Stimulated activated naive B cell treated with anti-CD40 and anti-IgM and Interleukin-4, amounts not matched to agents 10 μg/mL and 1 μg/mL and 100 μg/mL, for 72 hours (primary cell): Measurements from ENCODE around the gene TIMM22.
"Not testable (repeated sequence)": the region's sequence is repeated elsewhere in the genome, so short reads cannot be mapped to it uniquely, and the experiment has no call there.

Experiments used
- ATAC-seq, 2 donors: fragments of 150-1000 bp; cut with Tn5 transposase; replicated peaks; 2 replicates each; pipeline ENCODE4 v1.10.0; 2021; ENCODE audit warnings: moderate library complexity in 1 of 2
- DNase-seq: peaks from one replicate; pipeline ENCODE4 v3.0.0; 2021
- H3K27ac Mint-ChIP-seq: one replicate; pipeline ENCODE4 v1.8.0; 2022; ENCODE audit warnings: mild to moderate bottlenecking, mixed read lengths
- H3K27me3 Mint-ChIP-seq, 2 donors: one replicate each; pipeline ENCODE4 v1.8.0; 2022; ENCODE audit warnings: mixed read lengths in 2 of 2
- H3K36me3 Mint-ChIP-seq, 2 donors: one replicate each; pipeline ENCODE4 v1.8.0; 2022; ENCODE audit warnings: mixed read lengths in 2 of 2, mild to moderate bottlenecking in 1 of 2
- H3K4me1 Mint-ChIP-seq, 2 donors: one replicate each; pipeline ENCODE4 v1.8.0; 2022; ENCODE audit warnings: mixed read lengths in 2 of 2, mild to moderate bottlenecking in 1 of 2
- H3K4me3 Mint-ChIP-seq, 2 donors: one replicate each; pipeline ENCODE4 v1.8.0; 2022; ENCODE audit warnings: mild to moderate bottlenecking in 2 of 2, mixed read lengths in 2 of 2, moderate library complexity in 1 of 2
- H3K9me3 Mint-ChIP-seq, 2 donors: one replicate each; pipeline ENCODE4 v1.8.0; 2022; ENCODE audit warnings: mixed read lengths in 2 of 2, mild to moderate bottlenecking in 1 of 2

TIMM22 gene

GRCh38 chr17:965311-965989 is 31.5 kb upstream of the TIMM22 start:
- Mint-ChIP-seq H3K4me3 (no peak overlapping the region), H3K27ac (no peak overlapping the region), H3K9me3 (no peaks in the 10 kb centered on the region), H3K36me3 (no peaks in the 10 kb centered on the region), H3K27me3 (peaks cover 19 to 29% of the 10 kb centered on the region in 2 donors), H3K4me1 (no peaks in the 10 kb centered on the region)
- DNase-seq (no peak), ATAC-seq (no peak)

DNA sequence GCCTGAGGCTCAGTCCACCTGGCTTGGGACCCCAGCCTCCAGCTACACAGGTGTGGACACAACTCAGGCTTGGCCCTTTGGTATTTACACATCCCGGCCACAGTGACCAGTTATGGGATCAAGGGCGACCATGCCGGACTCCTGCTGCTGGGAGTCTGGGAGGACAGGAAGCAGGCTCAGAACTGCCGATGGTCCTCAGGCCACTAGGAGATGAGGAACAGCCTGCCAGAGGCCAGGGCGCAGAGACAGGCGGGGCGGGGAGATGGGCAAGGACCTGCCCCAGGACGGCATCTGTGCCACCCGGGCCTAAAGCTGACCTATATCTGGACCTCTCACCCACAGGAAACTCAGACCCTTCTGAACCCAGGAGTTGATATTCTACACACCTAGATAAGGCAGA is 29.8 kb upstream of the TIMM22 start:
- ATAC-seq = no peak
- H3K4me1 Mint-ChIP-seq = no peaks in the 10 kb centered on the region
- H3K27me3 Mint-ChIP-seq = peaks cover 19 to 35% of the 10 kb centered on the region in 2 donors

GRCh38 chr17:968812-969730 is 27.9 kb upstream of the TIMM22 start:
- ATAC-seq (no peak), DNase-seq (no peak)
- H3K36me3 Mint-ChIP-seq = no peaks in the 10 kb centered on the region
- no peaks in the 10 kb centered on the region for H3K4me1 Mint-ChIP-seq
- no peaks in the 10 kb centered on the region for H3K9me3 Mint-ChIP-seq
- no peak overlapping the region for H3K4me3 Mint-ChIP-seq
- no peak overlapping the region for H3K27ac Mint-ChIP-seq
- H3K27me3 Mint-ChIP-seq = peaks cover 25 to 35% of the 10 kb centered on the region in 2 donors

More for the DNA sequence above, 29.8 kb upstream of the TIMM22 start:
- Mint-ChIP-seq H3K36me3 (no peaks in the 10 kb centered on the region), H3K27ac (no peak overlapping the region), H3K9me3 (no peaks in the 10 kb centered on the region), H3K4me3 (no peak overlapping the region)
- DNase-seq = no peak

GRCh38 chr17:969811-970355 is 27.0 kb upstream of the TIMM22 start:
- Mint-ChIP-seq H3K27me3 (peaks cover 29 to 41% of the 10 kb centered on the region in 2 donors), H3K9me3 (no peaks in the 10 kb centered on the region), H3K4me3 (peak overlapping the region; percentile 9 to 51), H3K36me3 (no peaks in the 10 kb centered on the region), H3K4me1 (no peaks in the 10 kb centered on the region), H3K27ac (no peak overlapping the region)
- DNase-seq (no peak), ATAC-seq (peak in 1 of 2 donors; percentile 20)

DNA sequence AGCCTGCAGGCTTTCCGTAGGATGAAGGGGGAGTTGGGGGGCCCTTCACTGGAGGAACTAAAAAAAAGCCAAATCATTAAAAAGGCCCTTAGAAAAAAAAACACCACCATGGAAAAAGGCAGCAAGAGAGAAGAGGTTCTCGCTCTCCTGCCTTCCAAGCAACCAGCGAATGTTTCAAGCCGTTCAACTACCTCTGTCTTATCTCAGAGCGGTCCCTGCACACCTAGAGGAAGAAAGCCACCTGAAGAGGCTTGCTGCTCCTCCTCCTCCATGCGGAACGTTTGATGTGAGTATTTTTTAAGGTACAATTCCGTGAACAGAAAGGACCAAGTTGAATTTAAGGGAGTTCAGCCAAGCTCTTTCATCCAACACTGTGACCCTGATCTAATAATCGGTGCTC is 26.6 kb upstream of the TIMM22 start:
- Mint-ChIP-seq H3K27me3 (peaks cover 30 to 43% of the 10 kb centered on the region in 2 donors), H3K4me1 (no peaks in the 10 kb centered on the region), H3K4me3 (no peak overlapping the region), H3K27ac (no peak overlapping the region), H3K9me3 (no peaks in the 10 kb centered on the region), H3K36me3 (no peaks in the 10 kb centered on the region)
- ATAC-seq (no peak), DNase-seq (no peak)

GRCh38 chr17:971861-972260 is 25.1 kb upstream of the TIMM22 start:
- not testable (repeated sequence) for H3K4me3 Mint-ChIP-seq, H3K36me3 Mint-ChIP-seq, H3K27ac Mint-ChIP-seq, H3K4me1 Mint-ChIP-seq, H3K9me3 Mint-ChIP-seq, ATAC-seq, DNase-seq
- peaks cover 40 to 53% of the 10 kb centered on the region in 2 donors for H3K27me3 Mint-ChIP-seq

DNA sequence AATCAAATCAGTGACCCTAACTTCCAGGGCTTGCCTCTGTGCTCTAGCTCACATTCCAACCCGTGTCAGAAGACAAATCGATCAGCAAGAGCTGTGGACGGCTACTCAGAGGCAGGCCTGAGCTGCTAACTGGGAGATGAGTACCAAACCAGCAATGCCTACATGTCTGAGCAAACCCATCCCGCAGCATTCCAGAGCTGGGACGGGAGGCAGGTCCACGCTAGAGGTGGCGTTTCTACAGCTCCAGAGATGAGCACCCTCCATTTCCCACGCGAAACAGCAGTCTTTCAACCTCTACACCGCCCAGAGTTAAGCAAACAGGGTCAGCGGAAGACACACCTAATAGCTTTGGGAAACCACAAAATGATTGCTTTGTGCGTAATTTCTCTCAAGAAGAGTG is 23.9 kb upstream of the TIMM22 start:
- no peaks in the 10 kb centered on the region for H3K36me3 Mint-ChIP-seq
- ATAC-seq (no peak), DNase-seq (no peak)
- H3K27ac Mint-ChIP-seq = no peak overlapping the region
- no peaks in the 10 kb centered on the region for H3K9me3 Mint-ChIP-seq
- no peak overlapping the region for H3K4me3 Mint-ChIP-seq
- peaks cover 2% of the 10 kb centered on the region in 2 donors for H3K4me1 Mint-ChIP-seq
- H3K27me3 Mint-ChIP-seq = peaks cover 35 to 51% of the 10 kb centered on the region in 2 donors

DNA sequence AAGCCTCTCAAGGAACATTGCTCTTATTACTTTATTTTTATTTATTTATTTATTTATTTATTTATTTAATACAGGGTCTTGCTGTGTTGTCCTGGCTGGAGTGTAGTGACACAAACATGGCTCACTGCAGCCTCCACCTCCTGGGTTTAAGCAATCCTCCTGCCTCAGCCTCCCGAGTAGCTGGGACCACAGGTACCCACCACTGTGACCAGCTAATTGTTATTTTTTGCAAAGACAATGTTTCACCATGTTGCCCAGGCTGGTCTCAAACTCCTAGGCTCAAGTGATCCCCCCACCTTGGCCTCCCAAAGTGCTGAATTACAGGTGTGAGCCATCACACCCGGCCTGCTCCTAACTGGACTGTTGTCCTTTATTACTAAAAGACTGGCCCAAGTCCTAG is 22.2 kb upstream of the TIMM22 start:
- H3K4me1 Mint-ChIP-seq, H3K9me3 Mint-ChIP-seq, H3K4me3 Mint-ChIP-seq, DNase-seq, H3K27ac Mint-ChIP-seq, ATAC-seq, H3K36me3 Mint-ChIP-seq: not testable (repeated sequence)
- peaks cover 30 to 42% of the 10 kb centered on the region in 2 donors for H3K27me3 Mint-ChIP-seq

- Mint-ChIP-seq H3K9me3 (no peaks in the 10 kb centered on the region), H3K27me3 (peaks cover 30 to 40% of the 10 kb centered on the region in 2 donors), H3K36me3 (no peaks in the 10 kb centered on the region), H3K4me3 (no peak overlapping the region), H3K4me1 (peaks cover 9 to 14% of the 10 kb centered on the region in 2 donors), H3K27ac (no peak overlapping the region)
- DNase-seq (no peak), ATAC-seq (no peak)
Measured at GRCh38 chr17:975371-975915, 21.5 kb upstream of the TIMM22 start.

DNA sequence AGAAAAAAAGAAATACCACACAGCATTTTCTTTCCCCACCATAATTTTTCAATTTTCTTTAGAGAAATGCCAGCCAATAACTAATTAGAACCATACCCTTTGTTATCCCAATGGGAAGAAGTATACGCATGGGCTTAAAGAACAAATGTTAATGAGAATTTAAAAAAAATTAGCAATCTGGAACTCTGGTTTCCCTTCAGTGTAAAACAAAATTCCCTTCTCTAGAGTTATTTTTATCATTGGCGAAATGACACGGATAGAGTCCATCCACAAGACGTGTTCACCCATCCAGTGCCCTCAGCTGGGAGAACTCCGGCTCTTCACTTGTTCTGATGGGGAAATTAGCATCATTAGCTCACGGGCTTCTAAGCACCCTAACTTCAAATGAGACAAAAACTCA is 20.6 kb upstream of the TIMM22 start:
- H3K36me3 Mint-ChIP-seq = no peaks in the 10 kb centered on the region
- H3K27ac Mint-ChIP-seq = no peak overlapping the region
- H3K9me3 Mint-ChIP-seq = no peaks in the 10 kb centered on the region
- no peak overlapping the region for H3K4me3 Mint-ChIP-seq
- ATAC-seq (no peak), DNase-seq (no peak)
- H3K4me1 Mint-ChIP-seq = peaks cover 16 to 22% of the 10 kb centered on the region in 2 donors
- peaks cover 30 to 36% of the 10 kb centered on the region in 2 donors for H3K27me3 Mint-ChIP-seq

DNA sequence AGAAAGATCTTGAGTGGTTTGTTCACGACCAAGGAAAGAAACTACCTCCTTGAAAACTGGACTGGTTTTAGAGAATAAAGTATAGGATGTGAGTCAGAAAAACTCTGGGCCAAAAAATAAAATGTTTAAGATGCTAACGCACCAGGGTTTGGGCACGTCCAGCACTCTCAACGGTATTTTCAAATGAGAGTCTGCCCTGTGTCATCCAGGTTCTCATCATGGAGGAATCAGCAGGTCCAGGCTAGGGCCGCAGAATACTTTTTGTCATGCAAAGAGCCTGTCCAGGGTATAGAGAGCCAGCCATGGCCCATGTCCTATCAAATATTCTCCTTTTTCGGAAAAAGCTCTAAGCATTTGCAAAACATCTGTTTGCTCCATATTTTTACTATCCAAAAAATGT is 19.8 kb upstream of the TIMM22 start:
- no peaks in the 10 kb centered on the region for H3K36me3 Mint-ChIP-seq
- peaks cover 30 to 34% of the 10 kb centered on the region in 2 donors for H3K27me3 Mint-ChIP-seq
- no peaks in the 10 kb centered on the region for H3K9me3 Mint-ChIP-seq
- DNase-seq (no peak), ATAC-seq (no peak)
- no peak overlapping the region for H3K4me3 Mint-ChIP-seq
- H3K4me1 Mint-ChIP-seq = peaks cover 16 to 23% of the 10 kb centered on the region in 2 donors
- no peak overlapping the region for H3K27ac Mint-ChIP-seq

- DNase-seq = no peak
- Mint-ChIP-seq H3K27ac (no peak overlapping the region), H3K36me3 (no peaks in the 10 kb centered on the region), H3K27me3 (peaks cover 25 to 34% of the 10 kb centered on the region in 2 donors), H3K4me1 (peaks cover 16 to 23% of the 10 kb centered on the region in 2 donors), H3K4me3 (peak overlapping the region; percentile 61 to 71), H3K9me3 (no peaks in the 10 kb centered on the region)
- no peak for ATAC-seq
Measured at GRCh38 chr17:978103-979093, 18.5 kb upstream of the TIMM22 start.

DNA sequence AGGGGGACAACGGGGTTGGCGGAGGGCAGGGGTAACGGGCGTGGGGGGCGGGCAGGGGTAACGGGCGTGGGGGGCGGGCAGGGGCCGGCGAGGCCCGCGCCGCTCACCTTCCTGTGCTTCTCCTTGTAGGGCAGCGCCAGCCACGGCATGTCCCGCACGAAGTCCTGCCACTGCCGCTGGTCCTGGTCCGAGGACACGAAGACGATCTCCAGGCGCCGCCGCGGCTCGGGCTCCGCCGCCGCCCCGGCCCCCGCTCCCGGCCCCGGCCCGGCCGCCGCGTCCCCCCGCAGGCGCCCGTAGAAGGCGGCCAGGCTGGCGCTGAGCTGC is 17.8 kb upstream of the TIMM22 start:
- Mint-ChIP-seq H3K9me3 (no peaks in the 10 kb centered on the region), H3K4me1 (peaks cover 16 to 23% of the 10 kb centered on the region in 2 donors), H3K27me3 (peaks cover 24 to 34% of the 10 kb centered on the region in 2 donors), H3K4me3 (peak overlapping the region; percentile 39 to 41), H3K27ac (no peak overlapping the region), H3K36me3 (no peaks in the 10 kb centered on the region)
- ATAC-seq (no peak), DNase-seq (no peak)
